Inflammatory macrophage (primary cell): ENCODE measurements around the gene ANO1.

Experiments
- DNase-seq, 2 donors: peaks; one replicate each; pipeline ENCODE4 v3.0.0-alpha.2; 2020 to 2022

The ANO1 gene

GRCh38 chr11:70169632-70170031, 91.5 kb downstream of the ANO1 start:
- DNase-seq = no peak

GRCh38 chr11:70170596-70171210, 92.6 kb downstream of the ANO1 start:
- DNase-seq = no peak

- no peak for DNase-seq
Measured at GRCh38 chr11:70173018-70173417, 94.9 kb downstream of the ANO1 start.

- no peak for DNase-seq
Measured at GRCh38 chr11:70174547-70175235, 96.6 kb downstream of the ANO1 start.

GRCh38 chr11:70175236-70175698, 97.2 kb downstream of the ANO1 start:
- DNase-seq = no peak

GRCh38 chr11:70176940-70177689, 99.0 kb downstream of the ANO1 start:
- DNase-seq = peak; percentile 32 to 44

GRCh38 chr11:70180906-70181305, 102.8 kb downstream of the ANO1 start:
- DNase-seq = no peak

GRCh38 chr11:70182266-70182665, 104.1 kb downstream of the ANO1 start:
- no peak for DNase-seq

- no peak for DNase-seq
Measured at GRCh38 chr11:70183032-70183431, 104.9 kb downstream of the ANO1 start.

- DNase-seq = no peak
Measured at GRCh38 chr11:70183483-70184176, 105.5 kb downstream of the ANO1 start.

GRCh38 chr11:70184396-70184795, 106.3 kb downstream of the ANO1 start:
- DNase-seq = no peak

GRCh38 chr11:70185348-70186055, 107.4 kb downstream of the ANO1 start:
- no peak for DNase-seq

GRCh38 chr11:70186420-70186819, 108.3 kb downstream of the ANO1 start:
- DNase-seq = no peak

GRCh38 chr11:70186936-70187335, 108.8 kb downstream of the ANO1 start:
- DNase-seq = no peak

- DNase-seq = no peak
Measured at GRCh38 chr11:70187771-70188170, 109.7 kb downstream of the ANO1 start.

- no peak for DNase-seq
Measured at GRCh38 chr11:70189622-70190021, 111.5 kb downstream of the ANO1 start.

GRCh38 chr11:70191495-70192140, 113.5 kb downstream of the ANO1 start:
- DNase-seq = peak; percentile 45 to 69

- no peak for DNase-seq
Measured at GRCh38 chr11:70192666-70193410, 114.7 kb downstream of the ANO1 start.

GRCh38 chr11:70193411-70194292, 115.5 kb downstream of the ANO1 start:
- no peak for DNase-seq
